GM18861 (cell line): ENCODE data around the gene APIP.
"Not testable (repeated sequence)": the region's sequence is repeated elsewhere in the genome, so short reads cannot be mapped to it uniquely, and the experiment has no call there.

ENCODE experiments used
- ATAC-seq: cut with Tn5 transposase; IDR thresholded peaks from one replicate; pipeline ENCODE4 v1.9.1; 2021; ENCODE audit not compliant: unreplicated experiment

Gene APIP

DNA sequence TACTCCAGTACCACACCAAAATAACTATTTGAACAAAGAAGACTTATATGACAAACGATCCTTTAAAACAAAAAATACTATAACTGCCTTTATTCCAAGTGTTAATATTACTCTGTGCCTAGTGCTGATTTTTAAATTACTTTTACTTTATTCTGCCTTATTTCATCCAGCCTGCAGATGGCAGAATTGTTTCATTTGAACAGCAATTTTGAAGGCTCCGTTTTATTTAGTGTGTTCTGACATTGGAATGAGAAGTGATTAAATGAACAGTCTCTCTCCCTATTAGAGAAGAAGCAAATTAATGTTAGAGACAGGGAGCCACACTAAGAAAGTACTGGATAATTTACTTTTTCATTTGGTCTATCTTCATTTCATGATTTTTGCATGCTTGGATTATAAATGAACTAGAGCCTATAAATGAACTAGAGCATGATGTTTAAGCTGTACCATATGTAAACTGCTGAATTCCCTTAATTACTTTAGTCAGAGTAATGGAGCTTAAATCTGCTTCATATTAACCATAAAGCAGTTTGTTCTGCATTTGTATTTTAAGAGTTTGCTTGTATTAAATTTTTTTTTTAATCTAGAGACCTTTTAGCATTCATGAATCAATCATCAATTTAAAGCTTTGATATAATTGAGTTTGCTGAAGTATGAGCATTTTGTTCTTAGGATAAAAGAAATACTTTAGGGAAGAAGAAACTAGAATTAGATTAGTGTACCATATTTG is 10.1 kb upstream of the APIP start:
- ATAC-seq = no peak

DNA sequence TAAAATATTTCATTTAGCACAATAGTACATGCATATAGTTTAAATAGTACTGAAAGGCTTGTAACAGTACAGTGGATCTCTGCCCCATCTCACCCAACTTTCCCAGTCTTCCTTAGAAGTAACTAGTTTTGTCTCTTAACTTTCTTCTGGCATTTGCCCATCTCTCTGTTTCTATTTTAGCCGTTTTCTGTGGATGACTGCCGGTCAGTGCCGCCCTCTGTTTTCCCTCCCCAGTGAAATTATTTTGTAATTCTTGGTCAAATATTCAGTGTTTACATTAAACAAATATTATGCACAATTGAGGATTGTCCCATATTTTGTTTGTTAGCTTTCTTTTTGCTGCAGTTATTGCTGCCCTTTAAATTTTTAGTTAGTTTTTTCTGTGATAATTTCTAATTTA is 8.5 kb upstream of the APIP start:
- ATAC-seq = no peak

DNA sequence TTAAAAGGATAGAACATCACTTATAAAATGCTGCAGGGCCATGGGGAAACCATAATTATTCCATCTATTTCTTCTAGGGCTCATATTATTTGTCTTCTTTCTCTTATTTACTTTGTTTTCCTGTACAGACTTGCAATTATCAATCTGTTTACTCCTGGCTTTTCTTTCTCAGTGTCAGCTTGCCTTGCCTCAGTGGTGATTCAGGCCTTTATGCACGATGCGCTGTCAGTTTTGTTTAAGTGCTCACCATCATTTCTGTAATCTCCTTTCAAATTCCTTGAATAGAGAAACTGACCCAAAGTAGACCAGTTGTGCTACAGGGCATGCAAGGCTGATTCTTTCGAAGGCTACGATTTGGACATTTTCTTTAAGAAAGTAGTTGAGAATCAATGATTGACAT is 5.0 kb upstream of the APIP start:
- no peak for ATAC-seq

DNA sequence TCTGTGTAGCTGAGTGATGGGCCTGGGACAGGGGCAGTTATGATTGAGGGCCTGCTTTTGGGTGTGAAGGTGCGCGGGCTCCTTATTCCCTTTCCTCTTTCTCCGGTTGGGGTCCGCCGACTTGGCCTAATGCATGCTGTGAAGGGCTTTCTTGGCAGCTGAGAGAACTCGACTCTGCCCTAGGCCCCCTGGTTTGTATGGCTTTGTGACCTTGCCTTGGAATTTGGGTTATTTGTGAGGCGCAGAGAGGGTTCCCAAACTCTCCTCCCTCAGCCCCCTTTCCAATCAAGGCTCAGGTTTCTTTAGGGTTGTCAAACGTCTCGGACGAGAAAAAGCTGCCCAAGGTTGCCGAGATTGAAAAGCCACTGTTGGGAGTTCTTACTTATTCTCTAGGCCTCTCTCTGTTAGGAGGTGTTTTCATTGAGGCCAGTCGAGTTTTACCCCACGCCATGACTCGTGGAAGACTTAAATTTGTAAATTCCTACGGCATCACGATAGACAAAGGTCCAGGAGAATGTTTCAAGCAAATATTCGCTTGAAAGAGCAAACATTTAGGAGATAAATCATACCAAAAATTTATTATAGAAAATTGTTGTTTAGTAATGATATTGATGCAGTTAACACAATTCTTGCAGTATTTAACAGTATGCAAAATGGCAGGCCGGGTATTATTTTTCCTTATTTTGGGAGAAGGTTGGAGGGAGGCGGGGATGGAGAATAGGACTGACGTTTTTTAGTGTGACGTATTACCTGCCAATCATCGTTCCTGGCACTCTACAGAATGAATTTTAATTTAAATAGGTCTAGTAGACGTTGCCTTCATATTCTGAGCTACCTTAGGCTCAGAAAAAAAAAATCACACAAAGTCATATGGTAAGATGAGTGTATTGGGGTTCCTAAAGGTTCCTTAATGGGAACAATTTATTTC is 928 bp upstream of the APIP start:
- peak; percentile 3 for ATAC-seq

DNA sequence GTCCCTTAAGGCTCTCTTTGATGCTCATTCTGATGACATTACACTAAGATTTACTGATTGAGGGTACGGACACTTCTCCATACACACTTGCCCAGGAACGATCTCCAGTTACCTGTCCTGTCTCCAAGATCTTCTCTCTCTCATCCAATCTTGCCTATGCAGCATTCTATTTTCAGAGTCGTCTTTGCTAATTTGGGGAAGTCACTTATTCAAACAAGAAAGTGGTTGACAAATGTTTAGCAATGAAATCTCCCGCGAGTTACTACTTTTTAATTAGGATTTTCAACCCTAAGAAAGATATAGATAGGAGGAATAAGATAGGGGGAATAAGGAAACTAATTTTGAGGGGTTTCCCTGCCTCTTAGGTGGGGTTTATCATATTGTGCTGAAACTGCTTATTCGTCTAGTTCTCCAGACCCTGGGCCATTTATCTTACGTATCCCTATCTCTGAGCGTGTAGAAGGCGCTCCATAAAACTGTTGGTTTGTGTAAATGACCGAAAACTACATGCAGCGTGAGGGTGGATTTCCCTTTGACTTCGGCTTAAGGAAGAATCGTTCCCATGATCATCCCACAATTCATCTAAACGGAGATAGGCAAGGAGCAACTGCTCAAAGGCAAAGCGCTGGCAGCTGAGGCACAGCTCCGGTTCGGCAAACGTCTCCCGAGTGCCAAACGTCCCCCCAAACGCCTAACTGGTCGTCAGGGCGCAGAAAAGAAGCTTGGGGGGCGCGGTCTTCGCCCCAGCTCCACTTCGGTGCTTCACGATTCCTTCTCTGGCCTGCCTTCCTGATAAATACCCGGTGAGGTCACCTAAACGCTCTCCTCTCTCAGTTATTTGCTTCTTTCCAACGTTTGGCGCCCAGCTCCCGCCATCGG is 804 bp downstream of the APIP start:
- ATAC-seq = peak; percentile 5

DNA sequence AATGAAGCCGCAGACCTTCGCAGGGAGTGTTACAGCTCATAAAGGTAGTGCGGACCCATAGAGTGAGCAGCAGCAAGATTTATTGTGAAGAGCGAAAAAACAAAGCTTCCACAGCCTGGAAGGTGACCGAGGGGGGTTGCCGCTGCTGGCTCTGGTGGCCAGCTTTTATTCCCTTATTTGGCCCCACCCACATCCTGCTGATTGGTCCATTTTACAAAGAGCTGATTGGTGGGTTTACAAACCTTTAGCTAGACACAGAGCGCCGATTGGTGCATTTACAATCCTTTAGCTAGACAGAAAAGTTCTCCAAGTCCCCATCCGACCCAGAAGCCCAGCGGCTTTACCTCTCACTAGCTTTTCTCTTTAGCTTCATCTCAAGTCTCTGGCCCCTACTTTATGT is 2.6 kb downstream of the APIP start:
- ATAC-seq = not testable (repeated sequence)

DNA sequence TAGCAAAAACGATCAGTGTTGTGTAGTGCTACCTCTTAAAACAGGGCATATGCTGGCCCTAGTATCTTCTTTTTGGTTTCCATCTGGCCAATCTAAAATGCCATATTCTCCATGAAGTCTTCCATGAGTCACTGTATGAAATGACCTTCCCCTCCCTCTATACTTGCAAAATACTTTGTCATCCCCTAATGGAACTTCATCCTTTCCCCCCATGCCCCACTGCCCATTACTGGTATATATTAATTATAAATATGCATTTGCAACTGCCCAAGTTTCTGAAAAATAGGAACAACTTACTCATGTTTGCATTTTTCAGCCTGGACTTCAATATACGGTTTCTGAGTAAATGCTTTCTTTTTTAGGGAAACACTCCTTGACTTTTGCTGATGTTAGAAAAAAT is 4.5 kb downstream of the APIP start:
- no peak for ATAC-seq

DNA sequence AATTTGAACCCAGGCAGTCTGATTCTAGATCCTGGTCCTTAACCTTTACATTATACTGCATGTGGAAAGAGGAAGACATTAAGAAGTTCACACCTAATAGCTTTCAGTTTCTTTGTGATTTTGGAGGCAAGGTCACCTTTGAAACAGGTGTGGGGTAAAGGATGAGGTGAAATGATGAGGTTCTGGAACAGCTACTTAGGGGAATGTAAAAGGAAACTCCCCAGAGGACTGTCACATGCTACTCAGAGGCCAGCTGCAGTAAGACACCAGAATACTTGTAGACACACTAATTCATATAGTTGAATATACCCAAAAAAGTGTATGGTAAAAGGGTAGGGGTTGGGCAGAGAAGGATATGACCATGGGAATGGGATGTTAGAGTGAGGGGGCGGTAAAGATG is 5.4 kb downstream of the APIP start:
- peak; percentile 40 for ATAC-seq

DNA sequence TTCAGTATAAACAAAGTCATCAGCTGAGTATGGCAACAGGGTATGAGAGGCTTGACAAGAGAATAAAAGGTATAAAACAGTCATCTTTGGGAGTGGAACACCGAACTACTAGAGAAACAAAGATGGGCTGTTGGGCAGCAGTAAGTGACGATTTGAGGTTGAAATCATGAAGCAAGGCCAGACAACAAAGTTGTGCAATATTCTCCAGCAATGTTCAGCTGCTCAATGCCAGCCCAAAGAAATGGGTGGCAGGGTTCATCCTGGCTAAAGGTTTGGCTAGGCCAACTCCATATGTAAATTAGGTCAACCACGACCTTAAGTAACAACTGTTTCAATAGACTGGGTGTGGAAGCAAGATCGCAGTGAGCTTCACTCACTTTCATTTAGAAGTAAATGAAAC is 6.2 kb downstream of the APIP start:
- ATAC-seq = no peak

DNA sequence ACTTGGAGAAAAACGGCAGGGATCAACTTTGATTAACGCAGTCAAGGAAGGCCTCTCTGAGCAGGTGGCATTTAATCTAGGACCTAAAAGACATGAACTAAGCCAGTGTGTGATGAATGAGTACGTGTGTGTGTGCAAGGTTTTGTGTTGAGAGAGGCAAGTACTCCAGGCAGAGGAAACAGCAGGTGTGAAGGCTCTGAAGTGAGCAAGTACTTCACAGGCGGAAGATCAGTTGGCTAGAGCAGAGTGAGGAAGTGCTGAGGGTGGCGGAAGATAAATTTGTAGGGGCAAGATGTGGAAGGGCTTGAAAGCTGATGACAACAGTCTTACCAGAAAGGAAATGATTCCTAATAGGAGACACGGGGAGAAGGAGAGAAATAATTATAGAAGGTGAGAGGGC is 6.8 kb downstream of the APIP start:
- ATAC-seq = no peak

DNA sequence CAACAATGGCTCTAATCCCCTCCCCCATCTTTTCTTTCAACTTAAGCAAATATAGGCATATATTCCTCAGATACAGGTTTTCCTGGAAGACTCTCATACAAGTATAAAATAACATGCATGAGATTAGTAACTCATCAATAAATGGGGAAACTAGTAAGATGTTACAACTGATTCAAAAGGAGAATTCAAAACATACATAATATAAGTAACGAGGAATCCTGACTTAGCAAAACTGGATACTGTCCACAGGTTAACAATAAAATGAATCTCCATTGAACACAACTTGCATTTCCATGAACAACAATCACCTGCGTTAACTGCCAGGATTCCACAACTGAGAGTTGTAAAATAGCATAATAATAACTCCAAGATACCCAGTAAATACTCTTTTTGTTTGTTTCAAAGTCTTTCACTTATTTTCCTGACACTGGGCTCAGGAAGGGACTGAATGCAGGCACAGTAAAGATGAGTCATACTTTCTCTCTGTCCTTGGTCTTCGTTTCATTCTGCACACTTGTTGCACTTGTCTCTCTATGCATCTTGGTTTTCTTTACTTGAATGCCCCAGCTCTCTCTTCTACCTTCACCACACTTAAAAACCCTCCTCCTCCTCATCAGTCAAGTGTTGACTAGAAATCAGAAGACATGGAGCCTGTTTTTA is 8.1 kb downstream of the APIP start:
- ATAC-seq = no peak

DNA sequence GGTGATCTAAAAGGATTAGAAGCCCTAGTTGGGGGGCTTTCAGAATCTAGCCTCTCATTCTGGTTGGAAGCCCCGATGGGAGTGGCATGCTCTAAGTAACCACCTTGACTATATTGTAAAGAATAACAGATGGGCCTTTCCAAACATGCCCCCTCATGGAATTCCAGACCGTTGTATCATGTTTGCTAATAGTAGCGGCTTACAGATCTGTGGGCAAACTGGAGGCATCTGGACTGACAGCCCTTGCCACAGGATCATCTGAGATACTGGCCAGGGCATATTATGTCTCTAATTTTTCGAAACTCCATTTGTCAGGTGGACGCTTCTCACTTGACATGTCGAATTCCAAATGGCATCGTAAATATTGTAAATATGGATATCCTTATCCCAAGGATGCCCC is 10.5 kb downstream of the APIP start:
- no peak for ATAC-seq

DNA sequence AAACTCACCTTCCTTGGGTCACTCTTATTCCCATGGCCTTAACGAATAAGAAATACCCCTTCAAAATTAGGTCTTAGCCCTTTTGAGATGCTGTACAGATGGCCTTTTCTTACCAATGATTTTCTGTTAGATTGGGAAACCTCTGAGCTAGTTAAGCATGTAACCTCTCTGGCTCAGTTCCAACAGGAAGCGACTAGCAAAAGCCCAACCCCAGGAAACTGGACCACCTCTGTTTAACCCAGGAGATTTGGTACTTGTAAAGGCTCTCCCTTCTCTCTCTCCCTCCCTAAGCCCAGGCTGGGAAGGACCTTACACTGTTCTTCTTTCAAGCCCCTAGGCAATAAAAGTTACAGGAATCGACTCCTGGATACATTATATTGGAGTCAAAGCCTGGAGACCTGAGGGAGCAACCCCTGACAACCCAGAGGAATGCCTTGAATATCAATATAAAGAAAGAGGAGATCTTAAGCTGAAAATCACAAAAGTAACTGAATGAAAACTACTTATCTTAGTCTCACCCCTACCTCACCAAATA is 11.7 kb downstream of the APIP start:
- no peak for ATAC-seq

DNA sequence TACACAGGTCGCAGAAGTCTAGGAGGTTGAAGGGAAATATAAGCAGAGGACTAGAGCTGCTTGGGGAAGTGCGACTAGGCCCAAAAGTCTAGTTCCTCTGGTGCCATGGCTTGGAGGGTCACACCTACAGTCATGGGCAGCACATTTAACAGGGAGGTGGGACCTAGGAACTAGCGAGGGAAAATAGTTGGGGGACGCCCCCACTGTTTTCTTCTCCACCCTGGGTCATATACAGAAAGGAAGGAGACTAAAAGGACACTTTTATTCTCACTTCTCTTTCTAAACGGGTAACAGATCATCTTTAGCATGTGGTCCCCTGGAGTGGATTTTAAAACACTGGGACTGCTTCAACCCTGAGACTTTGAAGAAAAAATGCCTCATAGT is 16.6 kb downstream of the APIP start:
- no peak for ATAC-seq

DNA sequence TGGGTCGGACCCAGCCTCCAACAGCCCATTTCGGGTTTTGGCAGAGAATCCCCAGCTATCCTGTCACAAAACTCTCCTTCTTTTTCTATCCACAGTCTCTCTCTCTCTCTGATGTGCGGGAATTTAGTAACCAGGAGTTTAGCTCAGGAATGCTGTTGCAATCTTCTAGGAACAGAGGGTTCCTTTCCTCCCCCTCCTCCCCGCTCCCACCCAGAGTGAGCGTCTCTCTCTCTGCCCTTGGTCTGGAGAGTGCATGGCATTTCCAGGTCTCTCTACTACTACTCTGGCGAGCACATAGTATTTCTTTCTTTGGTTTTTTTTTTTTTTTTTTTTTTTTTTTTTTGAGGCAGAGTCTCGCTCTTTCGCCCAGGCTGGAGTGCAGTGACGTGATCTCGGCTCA is 17.7 kb downstream of the APIP start:
- no peak for ATAC-seq

DNA sequence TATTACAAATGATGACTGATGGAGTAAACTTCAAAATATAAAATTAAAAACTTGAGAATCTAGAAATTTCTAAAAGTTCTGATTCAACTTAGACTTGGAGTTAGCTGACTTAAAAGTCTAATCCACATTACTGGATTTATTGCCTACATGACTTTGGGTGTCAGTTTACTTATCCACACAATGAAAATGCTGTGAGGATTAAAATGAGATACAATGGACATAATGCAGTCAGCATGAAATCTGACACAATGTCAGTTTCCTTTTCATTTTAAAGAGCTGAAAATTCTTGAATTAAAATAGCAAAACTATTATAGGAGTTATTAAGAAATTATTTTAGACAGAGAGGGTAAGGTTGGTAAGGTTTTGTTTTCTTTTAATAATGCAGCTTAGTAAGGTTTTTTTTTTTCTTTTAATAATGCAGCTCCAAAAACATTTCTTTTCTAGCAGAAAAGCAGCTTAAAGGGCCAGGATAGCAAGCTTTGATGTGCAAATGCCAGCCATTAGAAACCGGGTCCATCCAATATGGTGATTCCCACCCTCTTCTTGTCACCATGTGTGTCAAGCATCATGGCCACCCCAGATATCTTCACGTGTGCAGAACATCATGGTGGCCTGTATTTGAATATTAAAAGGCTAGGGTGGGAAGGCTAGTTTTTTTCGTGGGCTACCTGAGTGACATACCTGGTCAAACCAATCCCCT is 18.9 kb downstream of the APIP start:
- ATAC-seq = no peak

DNA sequence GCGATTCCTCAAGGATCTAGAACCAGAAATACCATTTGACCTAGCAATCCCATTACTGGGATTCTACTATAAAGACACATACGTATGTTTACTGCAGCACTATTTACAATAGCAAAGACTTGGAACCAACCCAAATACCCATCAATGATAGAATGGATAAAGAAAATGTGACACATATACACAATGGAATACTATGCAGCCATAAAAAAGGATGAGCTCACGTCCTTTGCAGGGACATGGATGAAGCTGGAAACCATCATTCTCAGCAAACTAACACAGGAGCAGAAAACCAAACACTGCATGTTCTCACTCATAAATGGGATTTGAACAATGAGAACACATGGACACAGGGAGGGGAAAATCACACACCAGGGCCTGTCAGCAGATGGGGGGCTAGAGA is 20.0 kb downstream of the APIP start:
- ATAC-seq = not testable (repeated sequence)

DNA sequence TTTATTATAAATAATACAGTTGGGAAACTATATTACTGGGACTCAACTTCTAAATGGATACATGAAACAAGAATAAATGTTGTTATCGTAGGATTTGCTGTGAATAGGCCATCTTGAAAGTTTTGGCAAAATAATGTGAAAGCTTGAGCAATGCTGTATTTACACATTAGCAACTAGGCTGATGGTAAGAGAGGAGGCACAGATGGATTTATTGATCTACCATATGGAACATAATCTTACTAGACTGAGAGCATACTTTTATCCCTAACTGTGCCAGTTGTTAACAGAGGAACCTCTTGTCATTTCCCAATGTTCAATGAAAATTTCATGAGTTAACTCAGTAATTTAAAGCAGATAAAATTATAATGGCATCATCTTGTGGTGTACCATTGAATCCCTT is 22.8 kb downstream of the APIP start:
- no peak for ATAC-seq

DNA sequence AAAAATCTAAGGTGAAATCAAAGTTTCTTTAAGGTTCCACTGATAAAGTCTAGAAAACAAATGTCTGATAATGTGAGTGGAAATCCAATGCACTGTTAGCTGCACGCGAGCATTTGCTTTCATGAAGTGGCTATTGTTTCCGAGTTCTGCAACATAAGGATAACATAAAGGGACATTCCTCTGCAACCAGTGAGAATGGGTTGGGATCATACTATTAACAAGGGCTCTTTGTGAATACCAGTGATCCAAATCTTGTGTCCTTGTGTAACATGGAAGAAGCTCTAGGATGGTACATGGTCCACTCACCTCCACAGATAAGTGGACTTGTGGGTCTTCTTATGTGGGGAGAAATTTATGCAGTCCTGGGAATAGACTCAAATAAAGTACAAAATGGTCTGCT is 24.6 kb downstream of the APIP start:
- no peak for ATAC-seq

DNA sequence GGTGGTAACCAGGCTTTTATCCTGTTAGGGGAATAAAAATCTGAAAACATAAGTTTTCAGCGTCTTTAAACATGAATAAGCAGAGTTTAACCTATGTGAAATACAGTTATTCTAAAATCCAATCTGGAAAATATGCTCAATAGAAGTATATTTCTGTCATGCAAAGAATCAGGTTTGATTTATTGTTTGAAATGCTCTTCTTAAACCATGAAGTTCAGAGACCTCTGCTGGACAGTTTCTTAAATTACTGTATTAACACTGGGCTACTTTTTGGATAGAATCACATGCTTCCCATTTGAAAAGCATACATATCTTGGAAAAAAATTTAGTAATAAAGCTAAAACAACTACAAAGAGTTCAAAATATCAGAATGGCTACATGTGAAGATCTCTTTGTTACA is 25.4 kb downstream of the APIP start:
- no peak for ATAC-seq
